Upper lobe of left lung (tissue), 6 donors: ENCODE data around the gene NF1. TPM values are rescaled to one million over a fixed set of nuclear protein-coding genes. Genes with fewer than 3 reads are reported as not detected.

ENCODE experiments used
- ATAC-seq, 2 donors: fragments of 200-7000 bp; cut with Tn5 transposase; one replicate each; pipeline ENCODE4 v1.9.1; 2022; ENCODE audit warnings: mild to moderate bottlenecking in 2 of 2, moderate library complexity in 2 of 2; ENCODE audit not compliant: low FRiP score in 2 of 2
- DNase-seq, 2 donors: peaks; one replicate each; pipeline ENCODE4 v3.0.0-alpha.2; 2019 to 2020
- H3K27ac ChIP-seq, 4 donors: fragments of 200-600 bp; sonication (generic); one replicate each; pipeline ENCODE4 v1.5.1; 2016 to 2019
- H3K27me3 ChIP-seq, 4 donors: fragments of 200-600 bp; sonication (generic); one replicate each; pipeline ENCODE4 v1.5.1; 2017 to 2019
- H3K36me3 ChIP-seq, 4 donors: fragments of 200-600 bp; sonication (generic); one replicate each; pipeline ENCODE4 v1.5.1; 2016 to 2019
- H3K4me1 ChIP-seq, 4 donors: fragments of 200-600 bp; sonication (generic); one replicate each; pipeline ENCODE4 v1.5.1; 2018 to 2019
- H3K4me3 ChIP-seq, 4 donors: fragments of 200-600 bp; sonication (generic); one replicate each; pipeline ENCODE4 v1.5.1; 2017 to 2019; ENCODE audit warnings: mild to moderate bottlenecking in 2 of 4, moderate library complexity in 1 of 4
- H3K9me3 ChIP-seq, 4 donors: fragments of 200-600 bp; sonication (generic); one replicate each; pipeline ENCODE4 v1.5.1; 2018 to 2019
- EP300 ChIP-seq, 4 donors: sonication (generic); formaldehyde crosslinking; IDR thresholded peaks; one replicate each; pipeline ENCODE4 v1.5.1; 2017; ENCODE audit warnings: antibody characterized with exemption in 4 of 4, control low read depth in 2 of 4
- POLR2A ChIP-seq, 4 donors: fragments of 450-650 bp; IDR thresholded peaks; one replicate each; pipeline ENCODE4 v1.5.1; 2016 to 2017; ENCODE audit warnings: antibody characterized with exemption in 4 of 4, mild to moderate bottlenecking in 2 of 4
- POLR2AphosphoS5 ChIP-seq, 2 donors: sonication (generic); formaldehyde crosslinking; IDR thresholded peaks; one replicate each; pipeline ENCODE4 v1.5.1; 2017; ENCODE audit warnings: antibody characterized with exemption in 2 of 2
- WGBS, 2 donors: methylation state at CpG; one replicate each; pipeline ENCODE4 v1.1.5; 2017 to 2018; 5-methylcytosine and 5-hydroxymethylcytosine counted together
- total RNA-seq, 6 donors: library from RNA; depleted of rRNA in 4 of 6; stranded (reverse); fragments of >200 nt in 4 of 6; gene quantifications; one replicate each; pipeline versions ENCODE4 v1.1.0 to v1.2.1, GENCODE V29; 2016 to 2021
- TF ChIP-seq, protein P1 (sequence below), 6 experiments: fragments of 450-650 bp in 4 of 6; fragments of 200-600 bp in 2 of 6; sonication (generic) in 2 of 6; IDR thresholded peaks; one replicate each; pipeline ENCODE4 v1.5.1; 2016 to 2019; ENCODE audit warnings: antibody characterized with exemption in 6 of 6
- donor health status: DM: no; HTN: no; CAD: no; lungs with moderate emphysema.
- donor health status: DM: no; HTN: yes; CAD: no; lungs with severe emphysema.

The NF1 gene
- total RNA-seq, 6 donors from 2014 or later = 35.5 to 85.1 (median 47.1) TPM

DNA sequence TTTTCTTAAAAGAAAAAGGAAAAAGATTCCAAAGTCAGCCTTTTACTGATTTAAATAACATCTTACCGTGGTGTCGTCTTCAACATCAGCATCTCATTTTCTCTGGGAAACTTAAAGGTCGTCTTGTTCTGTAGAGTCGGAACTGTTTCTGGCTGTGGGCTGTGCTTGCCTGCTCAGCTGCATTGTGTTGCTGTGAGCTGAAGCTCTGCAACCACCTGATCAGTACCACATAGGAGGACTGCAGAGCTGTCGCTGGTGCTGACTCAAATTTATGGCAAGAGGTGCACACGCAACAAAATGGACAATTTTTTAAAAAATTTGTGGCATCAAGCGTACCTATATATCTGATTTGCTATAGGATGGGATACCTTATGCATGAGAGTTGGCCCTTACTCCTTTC lies 202.3 kb downstream of the NF1 start, which contains the start of gene OMG:
TSS of gene OMG (minus strand) at position 150 of the 400 bp plus-strand sequence. CDS start 908 bp downstream, outside the sequence.
- TF ChIP-seq EP300 (IDR thresholded peaks at IDR 0.05) = no peak
- Histone ChIP-seq H3K27me3 (no peaks in the 10 kb centered on the region), H3K4me1 (no peaks in the 10 kb centered on the region), H3K36me3 (peaks cover 0 to 5% (median 3%) of the 10 kb centered on the region in 4 donors), H3K4me3 (no peak within 1 kb of the TSS), H3K27ac (no peak within 1 kb of the TSS), H3K9me3 (no peaks in the 10 kb centered on the region)
- no peak for DNase-seq
- no peak for ATAC-seq
- 93 to 98% methylated on average over 7 of the region's 7 CpGs for WGBS, 2 donors

DNA sequence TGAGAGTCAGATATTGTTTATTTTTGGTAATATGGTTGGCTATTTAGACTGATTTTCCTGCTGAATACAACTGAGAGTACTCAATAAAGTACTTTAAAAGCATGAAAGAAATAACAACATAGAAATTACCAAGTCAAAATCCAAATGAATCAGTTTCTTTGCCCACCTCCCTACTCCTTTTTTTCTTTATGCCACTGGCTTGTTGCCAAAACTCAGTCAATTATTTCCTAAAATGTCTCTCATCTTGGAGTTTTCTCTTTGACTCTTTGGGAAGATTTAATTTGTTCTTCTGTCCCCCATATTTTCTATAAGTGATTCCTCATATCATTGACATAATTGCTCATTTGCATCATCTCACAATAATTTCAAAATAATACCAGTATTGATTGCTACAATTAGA lies 204.8 kb downstream of the NF1 start:
- TF ChIP-seq POLR2A (IDR thresholded peaks at IDR 0.05) = no peak
- no peak for TF ChIP-seq EP300 (IDR thresholded peaks at IDR 0.05)
- no peak for TF ChIP-seq POLR2AphosphoS5 (IDR thresholded peaks at IDR 0.05)
- Histone ChIP-seq H3K36me3 (peaks cover 0 to 3% (median 0%) of the 10 kb centered on the region in 4 donors), H3K4me3 (no peak overlapping the region), H3K27me3 (no peaks in the 10 kb centered on the region), H3K9me3 (no peaks in the 10 kb centered on the region), H3K27ac (no peak overlapping the region), H3K4me1 (no peaks in the 10 kb centered on the region)
- DNase-seq (no peak), ATAC-seq (no peak)

DNA sequence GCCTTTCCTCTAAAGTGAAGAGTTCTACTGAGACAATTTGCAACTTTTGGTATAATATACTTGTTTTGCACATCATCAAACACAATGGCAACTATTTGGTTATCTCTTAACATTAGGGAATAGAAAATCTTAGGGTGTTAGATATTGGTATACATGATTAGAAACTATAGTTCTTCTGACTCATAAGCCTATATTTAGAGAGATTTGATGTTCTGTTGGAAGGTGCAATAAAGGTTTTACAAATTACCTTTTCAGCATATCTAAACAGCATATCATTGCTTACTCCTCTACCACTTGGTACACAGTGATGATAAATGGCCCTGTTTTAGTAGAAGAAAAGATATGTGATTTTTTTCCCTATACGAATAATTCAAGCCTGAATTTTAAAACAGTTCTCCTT lies 212.9 kb downstream of the NF1 start:
- TF ChIP-seq POLR2AphosphoS5 (IDR thresholded peaks at IDR 0.05) = no peak
- TF ChIP-seq POLR2A (IDR thresholded peaks at IDR 0.05) = no peak
- TF ChIP-seq EP300 (IDR thresholded peaks at IDR 0.05) = no peak
- TF ChIP-seq, protein P1, sequence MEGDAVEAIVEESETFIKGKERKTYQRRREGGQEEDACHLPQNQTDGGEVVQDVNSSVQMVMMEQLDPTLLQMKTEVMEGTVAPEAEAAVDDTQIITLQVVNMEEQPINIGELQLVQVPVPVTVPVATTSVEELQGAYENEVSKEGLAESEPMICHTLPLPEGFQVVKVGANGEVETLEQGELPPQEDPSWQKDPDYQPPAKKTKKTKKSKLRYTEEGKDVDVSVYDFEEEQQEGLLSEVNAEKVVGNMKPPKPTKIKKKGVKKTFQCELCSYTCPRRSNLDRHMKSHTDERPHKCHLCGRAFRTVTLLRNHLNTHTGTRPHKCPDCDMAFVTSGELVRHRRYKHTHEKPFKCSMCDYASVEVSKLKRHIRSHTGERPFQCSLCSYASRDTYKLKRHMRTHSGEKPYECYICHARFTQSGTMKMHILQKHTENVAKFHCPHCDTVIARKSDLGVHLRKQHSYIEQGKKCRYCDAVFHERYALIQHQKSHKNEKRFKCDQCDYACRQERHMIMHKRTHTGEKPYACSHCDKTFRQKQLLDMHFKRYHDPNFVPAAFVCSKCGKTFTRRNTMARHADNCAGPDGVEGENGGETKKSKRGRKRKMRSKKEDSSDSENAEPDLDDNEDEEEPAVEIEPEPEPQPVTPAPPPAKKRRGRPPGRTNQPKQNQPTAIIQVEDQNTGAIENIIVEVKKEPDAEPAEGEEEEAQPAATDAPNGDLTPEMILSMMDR (IDR thresholded peaks at IDR 0.05) = no peak
- H3K4me1 ChIP-seq = peaks cover 0 to 6% (median 2%) of the 10 kb centered on the region in 4 donors
- no peaks in the 10 kb centered on the region for H3K9me3 ChIP-seq
- WGBS, 2 donors = 60 to 64% methylated on average over 1 of the region's 1 CpG
- H3K27me3 ChIP-seq = no peaks in the 10 kb centered on the region
- H3K27ac ChIP-seq = peak overlapping the region in 1 of 4 donors; percentile 83
- peaks cover 0 to 4% (median 0%) of the 10 kb centered on the region in 4 donors for H3K36me3 ChIP-seq
- ATAC-seq = no peak
- no peak for DNase-seq
- H3K4me3 ChIP-seq = peak overlapping the region in 1 of 4 donors; percentile 43

DNA sequence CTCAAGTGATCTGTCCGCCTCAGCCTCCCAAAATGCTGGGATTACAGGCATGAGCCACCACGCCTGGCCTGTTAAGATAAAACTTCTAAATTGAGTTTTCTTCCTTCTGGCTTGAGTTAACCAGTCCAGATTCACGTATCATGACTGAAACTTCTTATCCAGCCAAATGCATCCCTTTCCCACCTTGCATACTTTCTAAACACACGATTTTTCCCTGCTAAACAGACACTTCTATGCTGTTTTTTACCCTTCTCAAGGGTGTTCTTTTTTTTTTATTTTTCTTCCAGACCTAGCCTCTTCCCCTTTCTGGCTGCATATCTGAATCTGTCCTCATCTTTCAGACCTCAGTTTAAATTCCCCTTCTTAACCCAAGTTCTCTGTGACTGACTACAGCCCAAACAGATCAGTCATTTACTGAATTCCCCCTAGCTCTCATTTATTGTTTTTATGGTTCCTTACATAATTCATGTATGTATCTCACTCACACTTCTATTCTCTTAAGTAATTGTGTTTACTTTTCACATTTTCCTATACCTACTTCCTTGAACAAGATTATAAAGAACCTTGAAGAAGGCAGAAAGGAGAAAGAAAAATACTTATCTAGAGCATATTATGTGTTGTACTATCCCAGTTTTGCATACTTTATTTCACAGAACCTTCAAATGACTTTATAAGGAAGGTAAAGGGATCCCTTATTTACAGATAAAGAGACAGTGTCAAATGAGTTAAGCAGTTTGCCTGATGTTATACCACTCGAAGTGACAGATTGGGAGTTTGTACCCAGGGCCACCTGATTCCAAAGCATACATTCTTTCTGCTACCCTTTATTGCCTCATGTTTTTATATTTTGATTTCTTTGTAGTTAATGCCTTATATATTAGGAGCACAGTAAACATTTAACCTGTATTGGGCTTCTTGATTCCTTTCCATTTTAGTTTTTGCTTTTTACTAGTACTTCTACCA lies 213.9 kb downstream of the NF1 start:
- Histone ChIP-seq H3K9me3 (no peaks in the 10 kb centered on the region), H3K36me3 (peaks cover 0 to 4% (median 0%) of the 10 kb centered on the region in 4 donors), H3K4me3 (peak overlapping the region in 2 of 4 donors; percentile 1 to 43), H3K27ac (peak overlapping the region; percentile 62 to 83 (median 69)), H3K27me3 (no peaks in the 10 kb centered on the region), H3K4me1 (peaks cover 0 to 6% (median 2%) of the 10 kb centered on the region in 4 donors)
- peak in 1 of 2 donors; percentile 49 for ATAC-seq
- no peak for DNase-seq
- 62% methylated on average over 5 of the region's 5 CpGs for WGBS, 2 donors
- no peak for TF ChIP-seq POLR2AphosphoS5 (IDR thresholded peaks at IDR 0.05)
- no peak for TF ChIP-seq EP300 (IDR thresholded peaks at IDR 0.05)
- TF ChIP-seq, protein P1 (IDR thresholded peaks at IDR 0.05) = no peak
- TF ChIP-seq POLR2A (IDR thresholded peaks at IDR 0.05) = peak in 1 of 4 donors; percentile 44

DNA sequence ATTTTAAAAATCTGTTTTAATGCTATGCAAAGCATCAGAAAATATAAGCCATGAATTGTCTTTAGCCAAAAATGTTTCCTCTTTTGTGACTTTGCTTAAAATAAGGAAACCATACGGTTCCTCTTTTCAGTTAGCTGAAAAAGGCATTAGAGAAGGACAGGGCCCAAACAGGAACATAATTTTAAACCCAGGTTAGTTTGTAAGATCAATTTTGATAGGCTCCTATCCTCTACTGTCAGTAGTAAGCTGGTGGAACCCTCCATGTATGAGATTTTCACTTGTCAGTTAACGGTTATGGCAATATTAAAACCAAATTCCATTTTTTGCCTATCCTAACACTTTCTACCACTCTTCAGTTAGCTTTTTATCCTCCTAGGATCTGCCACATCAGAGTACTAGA lies 214.8 kb downstream of the NF1 start:
- ATAC-seq (peak; percentile 69 to 76), DNase-seq (no peak)
- H3K9me3 ChIP-seq = no peaks in the 10 kb centered on the region
- H3K36me3 ChIP-seq = peaks cover 0 to 4% (median 0%) of the 10 kb centered on the region in 4 donors
- H3K27me3 ChIP-seq = no peaks in the 10 kb centered on the region
- peaks cover 0 to 6% (median 2%) of the 10 kb centered on the region in 4 donors for H3K4me1 ChIP-seq
- 72 to 82% methylated on average over 2 of the region's 2 CpGs for WGBS, 2 donors
- H3K27ac ChIP-seq = peak overlapping the region; percentile 62 to 83 (median 69)
- H3K4me3 ChIP-seq = peak overlapping the region in 2 of 4 donors; percentile 1 to 43
- TF ChIP-seq POLR2A (IDR thresholded peaks at IDR 0.05) (peak in 1 of 4 donors; percentile 45), POLR2AphosphoS5 (IDR thresholded peaks at IDR 0.05) (no peak)

DNA sequence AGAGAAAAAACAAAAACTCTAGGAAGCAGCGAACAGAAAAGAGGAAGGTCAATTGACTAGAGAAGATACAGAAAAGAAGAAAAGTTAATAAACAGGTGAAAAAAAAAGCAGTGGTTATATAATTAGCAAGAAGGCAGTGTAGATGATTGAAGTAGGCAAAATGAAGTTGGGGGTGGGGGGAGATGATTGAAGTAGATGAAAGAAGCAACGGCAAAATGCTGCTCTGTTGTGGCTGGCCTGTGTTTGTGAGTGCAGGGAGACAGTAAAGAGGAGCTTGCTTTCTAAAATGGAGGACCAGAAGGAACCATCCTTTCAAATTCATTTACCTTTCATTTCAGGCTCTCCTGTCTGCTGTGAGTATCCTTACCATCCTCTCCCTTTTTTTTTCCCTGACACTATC lies 215.5 kb downstream of the NF1 start:
- Histone ChIP-seq H3K36me3 (no peaks in the 10 kb centered on the region), H3K27me3 (no peaks in the 10 kb centered on the region), H3K27ac (peak overlapping the region; percentile 62 to 83 (median 69)), H3K9me3 (no peaks in the 10 kb centered on the region), H3K4me1 (peaks cover 0 to 7% (median 3%) of the 10 kb centered on the region in 4 donors), H3K4me3 (peak overlapping the region in 2 of 4 donors; percentile 40 to 43)
- DNase-seq (no peak), ATAC-seq (no peak)
- no peak for TF ChIP-seq EP300 (IDR thresholded peaks at IDR 0.05)
- TF ChIP-seq POLR2A (IDR thresholded peaks at IDR 0.05) = no peak
- TF ChIP-seq, protein P1 (IDR thresholded peaks at IDR 0.05) = no peak
- TF ChIP-seq POLR2AphosphoS5 (IDR thresholded peaks at IDR 0.05) = no peak
- 26 to 46% methylated on average over 2 of the region's 2 CpGs for WGBS, 2 donors
